ENCODE data around the gene SRP68. TPM values are rescaled to one million over a fixed set of nuclear protein-coding genes. Genes with fewer than 3 reads are reported as not detected.

SRP68 gene
- total RNA-seq, 1 experiment from 2014 or later: 113 TPM

DNA sequence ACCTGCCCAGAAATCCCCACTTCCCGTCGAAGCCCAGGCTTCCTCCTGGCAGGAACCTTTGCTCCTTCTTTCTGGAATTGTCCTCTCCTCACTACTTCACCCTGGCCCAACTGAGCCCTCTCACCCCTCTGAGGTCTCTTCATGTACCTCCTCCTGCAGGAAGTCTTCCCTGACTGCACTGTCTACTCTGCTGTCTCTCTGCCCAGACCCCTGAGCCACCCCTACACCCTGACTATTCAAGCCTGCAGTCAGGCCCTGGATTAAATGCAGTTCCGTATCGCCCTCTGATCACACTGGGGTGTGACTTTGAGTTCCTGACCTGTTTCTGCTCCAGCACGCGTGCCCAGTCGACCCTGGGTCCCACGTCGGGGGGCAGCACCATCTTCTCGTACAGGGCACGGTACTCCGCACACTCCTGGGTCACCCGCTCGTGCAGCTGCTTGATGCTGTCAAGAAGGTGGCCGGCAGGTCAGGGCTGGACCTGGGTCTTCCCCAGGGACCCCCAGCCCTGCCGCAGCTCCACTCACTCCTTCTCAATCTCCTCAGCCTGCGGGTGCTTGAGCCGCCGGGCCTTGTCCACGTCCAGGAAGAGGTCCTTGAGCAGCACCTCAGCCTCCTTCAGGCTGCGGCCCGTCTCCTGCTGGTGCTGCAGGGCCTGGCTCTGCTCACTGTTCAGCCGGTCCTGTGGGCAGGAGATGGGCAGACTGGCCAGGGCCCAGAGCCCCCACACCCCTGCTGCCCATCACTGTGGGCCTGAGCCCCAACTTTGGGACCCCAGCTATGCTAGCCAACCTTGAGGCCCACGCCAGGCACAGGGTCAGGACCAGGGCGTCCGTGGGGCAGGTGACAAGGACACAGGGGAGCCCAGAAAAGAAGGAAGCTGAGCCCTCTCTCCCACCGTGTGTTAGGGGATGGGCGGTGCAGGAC, 49.1 kb downstream of the SRP68 start:
- Histone ChIP-seq H3K4me1 (no peaks in the 10 kb centered on the region), H3K9me3 (no peaks in the 10 kb centered on the region), H3K4me3 (ENCODE audit: low read depth, low read length) (no peak overlapping the region), H3K36me3 (ENCODE audit: control insufficient read depth, insufficient read depth, low read length) (no peaks in the 10 kb centered on the region), H3K27me3 (replicated peaks; ENCODE audit: control insufficient read depth, insufficient read depth, low read length) (no peaks in the 10 kb centered on the region)
- no TSS peak for BruUV-seq (replicated peaks)
- Mint-ChIP-seq H3K9me3 (ENCODE audit: unreplicated experiment) (no peaks in the 10 kb centered on the region), H3K27ac (ENCODE audit: unreplicated experiment) (no peak overlapping the region), H3K36me3 (ENCODE audit: insufficient read depth, unreplicated experiment) (peaks cover 5% of the 10 kb centered on the region), H3K27me3 (ENCODE audit: insufficient read depth, unreplicated experiment) (no peaks in the 10 kb centered on the region), H3K4me1 (ENCODE audit: low read depth, unreplicated experiment) (peaks cover 9% of the 10 kb centered on the region), H3K4me3 (ENCODE audit: unreplicated experiment) (no peak overlapping the region)
- DNase-seq: peak in 1 of 2 experiments; percentile 33
- CTCF ChIA-PET: interaction anchor here (1.2 kb wide), 1 partner anchor 9 kb away, joined by 9 read pairs; no protein-coding TSS in a partner anchor
- POLR2A ChIA-PET: no interaction called here
- intact Hi-C loops (cut with micrococcal nuclease; ENCODE audit: unreplicated experiment): no loop called here
- TF ChIP-seq, protein P1, sequence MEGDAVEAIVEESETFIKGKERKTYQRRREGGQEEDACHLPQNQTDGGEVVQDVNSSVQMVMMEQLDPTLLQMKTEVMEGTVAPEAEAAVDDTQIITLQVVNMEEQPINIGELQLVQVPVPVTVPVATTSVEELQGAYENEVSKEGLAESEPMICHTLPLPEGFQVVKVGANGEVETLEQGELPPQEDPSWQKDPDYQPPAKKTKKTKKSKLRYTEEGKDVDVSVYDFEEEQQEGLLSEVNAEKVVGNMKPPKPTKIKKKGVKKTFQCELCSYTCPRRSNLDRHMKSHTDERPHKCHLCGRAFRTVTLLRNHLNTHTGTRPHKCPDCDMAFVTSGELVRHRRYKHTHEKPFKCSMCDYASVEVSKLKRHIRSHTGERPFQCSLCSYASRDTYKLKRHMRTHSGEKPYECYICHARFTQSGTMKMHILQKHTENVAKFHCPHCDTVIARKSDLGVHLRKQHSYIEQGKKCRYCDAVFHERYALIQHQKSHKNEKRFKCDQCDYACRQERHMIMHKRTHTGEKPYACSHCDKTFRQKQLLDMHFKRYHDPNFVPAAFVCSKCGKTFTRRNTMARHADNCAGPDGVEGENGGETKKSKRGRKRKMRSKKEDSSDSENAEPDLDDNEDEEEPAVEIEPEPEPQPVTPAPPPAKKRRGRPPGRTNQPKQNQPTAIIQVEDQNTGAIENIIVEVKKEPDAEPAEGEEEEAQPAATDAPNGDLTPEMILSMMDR (IDR thresholded peaks at IDR 0.05; ENCODE audit: insufficient read depth in 1 of 2, low read depth in 1 of 2, low read length in 1 of 2, severe bottlenecking in 1 of 2, unreplicated experiment in 1 of 2): no peak

DNA sequence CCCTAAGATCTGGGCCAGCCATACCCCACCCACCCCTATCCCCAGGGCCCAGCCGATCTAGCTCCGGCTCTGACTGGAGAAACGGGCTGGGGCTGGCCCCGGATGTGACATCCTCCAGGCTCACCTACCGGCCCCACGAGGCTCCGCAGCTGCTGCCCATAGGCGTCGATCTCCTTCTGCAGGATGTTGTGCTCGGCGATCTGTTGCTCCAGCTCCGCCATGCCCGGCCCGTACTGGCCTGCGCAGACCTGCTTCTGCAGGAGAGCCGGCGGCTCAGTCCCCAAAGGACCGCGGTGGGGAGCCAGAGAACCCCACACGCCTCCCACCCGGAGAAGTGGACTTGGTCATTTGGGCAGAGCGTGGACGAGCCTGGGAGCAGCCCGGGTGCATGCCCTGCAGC, 50.0 kb downstream of the SRP68 start:
- H3K4me3 Mint-ChIP-seq (ENCODE audit: unreplicated experiment): no peak overlapping the region
- peaks cover 5% of the 10 kb centered on the region for H3K36me3 Mint-ChIP-seq (ENCODE audit: insufficient read depth, unreplicated experiment)
- no peaks in the 10 kb centered on the region for H3K9me3 Mint-ChIP-seq (ENCODE audit: unreplicated experiment)
- BruUV-seq (replicated peaks): no TSS peak
- no peaks in the 10 kb centered on the region for H3K4me1 ChIP-seq
- DNase-seq: no peak
- H3K4me3 ChIP-seq (ENCODE audit: low read depth, low read length): no peak overlapping the region
- H3K36me3 ChIP-seq (ENCODE audit: control insufficient read depth, insufficient read depth, low read length): no peaks in the 10 kb centered on the region
- H3K4me1 Mint-ChIP-seq (ENCODE audit: low read depth, unreplicated experiment): peaks cover 9% of the 10 kb centered on the region
- intact Hi-C loops (cut with micrococcal nuclease; ENCODE audit: unreplicated experiment): no loop called here
- TF ChIP-seq, protein P1 (IDR thresholded peaks at IDR 0.05; ENCODE audit: insufficient read depth in 1 of 2, low read depth in 1 of 2, low read length in 1 of 2, severe bottlenecking in 1 of 2, unreplicated experiment in 1 of 2): no peak
- no peaks in the 10 kb centered on the region for H3K9me3 ChIP-seq
- H3K27ac Mint-ChIP-seq (ENCODE audit: unreplicated experiment): no peak overlapping the region
- H3K27me3 Mint-ChIP-seq (ENCODE audit: insufficient read depth, unreplicated experiment): no peaks in the 10 kb centered on the region
- CTCF ChIA-PET: interaction anchor here (0.6 kb wide), 1 partner anchor 144 kb away, joined by 4 read pairs; no protein-coding TSS in a partner anchor
- no peaks in the 10 kb centered on the region for H3K27me3 ChIP-seq (replicated peaks; ENCODE audit: control insufficient read depth, insufficient read depth, low read length)
- POLR2A ChIA-PET: no interaction called here

DNA sequence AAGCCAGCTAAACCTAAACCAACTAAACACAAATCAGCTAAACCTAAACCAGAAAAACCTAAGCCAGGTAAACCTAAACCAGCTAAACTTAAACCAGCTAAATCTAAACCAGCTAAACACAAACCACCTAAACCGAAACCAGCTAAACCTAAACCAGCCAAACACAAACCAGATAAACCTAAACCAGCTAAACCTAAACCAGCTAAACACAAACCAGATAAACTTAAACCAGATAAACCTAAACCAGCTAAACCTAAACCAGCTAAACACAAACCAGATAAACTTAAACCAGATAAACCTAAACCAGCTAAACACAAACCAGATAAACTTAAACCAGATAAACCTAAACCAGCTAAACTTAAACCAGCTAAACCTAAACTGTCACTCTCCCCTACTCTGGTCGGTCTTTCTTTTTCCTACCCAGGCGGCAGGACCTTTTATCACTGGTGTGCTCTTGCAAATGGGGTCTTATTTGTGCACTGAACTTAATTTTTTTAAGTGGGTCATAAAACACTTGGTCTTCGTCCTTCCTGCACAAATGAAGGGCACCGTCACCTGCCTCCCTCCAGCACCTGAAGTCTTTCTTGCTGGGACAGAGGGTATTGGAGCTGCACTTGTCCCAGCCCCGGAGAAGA, 52.4 kb downstream of the SRP68 start:
- Mint-ChIP-seq H3K9me3 (ENCODE audit: unreplicated experiment) (no peaks in the 10 kb centered on the region), H3K36me3 (ENCODE audit: insufficient read depth, unreplicated experiment) (peaks cover 5% of the 10 kb centered on the region), H3K27ac (ENCODE audit: unreplicated experiment) (peak overlapping the region; percentile 51), H3K4me3 (ENCODE audit: unreplicated experiment) (no peak overlapping the region), H3K4me1 (ENCODE audit: low read depth, unreplicated experiment) (peaks cover 9% of the 10 kb centered on the region), H3K27me3 (ENCODE audit: insufficient read depth, unreplicated experiment) (no peaks in the 10 kb centered on the region)
- no peak for DNase-seq
- H3K36me3 ChIP-seq (ENCODE audit: control insufficient read depth, insufficient read depth, low read length): no peaks in the 10 kb centered on the region
- intact Hi-C loops (cut with micrococcal nuclease; ENCODE audit: unreplicated experiment): no loop called here
- no peaks in the 10 kb centered on the region for H3K27me3 ChIP-seq (replicated peaks; ENCODE audit: control insufficient read depth, insufficient read depth, low read length)
- H3K9me3 ChIP-seq: no peaks in the 10 kb centered on the region
- H3K4me3 ChIP-seq (ENCODE audit: low read depth, low read length): no peak overlapping the region
- ChIA-PET POLR2A (no interaction called here), CTCF (interaction anchor here (0.7 to 1.2 kb wide), 2 partner anchors 17 to 162 kb away, joined by 4 read pairs; no protein-coding TSS in a partner anchor)
- TF ChIP-seq, protein P1 (IDR thresholded peaks at IDR 0.05; ENCODE audit: insufficient read depth in 1 of 2, low read depth in 1 of 2, low read length in 1 of 2, severe bottlenecking in 1 of 2, unreplicated experiment in 1 of 2): no peak
- no peaks in the 10 kb centered on the region for H3K4me1 ChIP-seq
- BruUV-seq (replicated peaks): no TSS peak
